Stimulated activated naive CD8-positive, alpha-beta T cell treated with anti-CD3 and anti-CD28 coated beads, Interleukin-15, Interleukin-2, amounts not matched to agents 100 U/mL and 50 U/mL, for 24 hours (primary cell): ENCODE data around the gene TBPL2.
A peak's percentile ranks its signal among the peaks of the same experiment; 100 is the strongest.
"Not testable (repeated sequence)": the region's sequence is repeated elsewhere in the genome, so short reads cannot be mapped to it uniquely, and the experiment has no call there.

ENCODE experiments used
- ATAC-seq: fragments of 150-1000 bp; cut with Tn5 transposase; one replicate; pipeline ENCODE4 v1.10.0; 2021
- DNase-seq: peaks from one replicate; pipeline ENCODE4 v3.0.0; 2021

TBPL2 gene

GRCh38 chr14:55401751-55402150 lies 38.7 kb downstream of the TBPL2 start:
- DNase-seq = no peak
- ATAC-seq = no peak

GRCh38 chr14:55399852-55400251 lies 40.6 kb downstream of the TBPL2 start:
- ATAC-seq (peak; percentile 81), DNase-seq (no peak)

GRCh38 chr14:55399183-55399582 lies 41.2 kb downstream of the TBPL2 start:
- ATAC-seq (no peak), DNase-seq (no peak)

GRCh38 chr14:55398679-55399078 lies 41.7 kb downstream of the TBPL2 start:
- DNase-seq (no peak), ATAC-seq (peak; percentile 43)

GRCh38 chr14:55389330-55389729 lies 51.1 kb downstream of the TBPL2 start:
- DNase-seq (no peak), ATAC-seq (no peak)

- ATAC-seq (peak; percentile 57), DNase-seq (no peak)
Observed at GRCh38 chr14:55388160-55388559, 52.3 kb downstream of the TBPL2 start.

GRCh38 chr14:55387121-55387520 lies 53.3 kb downstream of the TBPL2 start:
- no peak for DNase-seq
- no peak for ATAC-seq

GRCh38 chr14:55386037-55386808 lies 54.2 kb downstream of the TBPL2 start:
- ATAC-seq = peak; percentile 69
- peak; percentile 24 for DNase-seq

GRCh38 chr14:55384536-55384935 lies 55.9 kb downstream of the TBPL2 start:
- no peak for ATAC-seq
- no peak for DNase-seq

- ATAC-seq (no peak), DNase-seq (no peak)
Observed at GRCh38 chr14:55383541-55384140, 56.8 kb downstream of the TBPL2 start.

GRCh38 chr14:55383056-55383466 lies 57.4 kb downstream of the TBPL2 start:
- ATAC-seq = not testable (repeated sequence)

GRCh38 chr14:55382483-55382882 lies 57.9 kb downstream of the TBPL2 start:
- ATAC-seq = no peak
- DNase-seq = no peak

More at GRCh38 chr14:55383056-55383466, 57.4 kb downstream of the TBPL2 start:
- DNase-seq = not testable (repeated sequence)

GRCh38 chr14:55381561-55381960 lies 58.9 kb downstream of the TBPL2 start:
- no peak for DNase-seq
- ATAC-seq = no peak

- DNase-seq (no peak), ATAC-seq (no peak)
Observed at GRCh38 chr14:55381040-55381439, 59.4 kb downstream of the TBPL2 start.

- no peak for ATAC-seq
- DNase-seq = no peak
Observed at GRCh38 chr14:55377236-55377635, 63.2 kb downstream of the TBPL2 start.

GRCh38 chr14:55374771-55375170 lies 65.6 kb downstream of the TBPL2 start:
- DNase-seq = no peak
- ATAC-seq = peak; percentile 37

- ATAC-seq (peak; percentile 86), DNase-seq (peak; percentile 26)
Observed at GRCh38 chr14:55373784-55374705, 66.4 kb downstream of the TBPL2 start.

- ATAC-seq (no peak), DNase-seq (no peak)
Observed at GRCh38 chr14:55372825-55373224, 67.6 kb downstream of the TBPL2 start.

GRCh38 chr14:55372423-55372822 lies 68.0 kb downstream of the TBPL2 start:
- no peak for DNase-seq
- ATAC-seq = no peak

GRCh38 chr14:55370883-55371455 lies 69.4 kb downstream of the TBPL2 start:
- DNase-seq (no peak), ATAC-seq (no peak)

GRCh38 chr14:55366271-55366670 lies 74.1 kb downstream of the TBPL2 start:
- ATAC-seq (no peak), DNase-seq (no peak)
